DMS79 treated with DMSO at 0.1 percent for 48 hours (cell line): ENCODE results near the gene PUDP.
"Not testable (repeated sequence)": the region's sequence is repeated elsewhere in the genome, so short reads cannot be mapped to it uniquely, and the experiment has no call there.

Experiments
- DNase-seq: peaks from one replicate; lab custom pipeline; 2025; lab: John Stamatoyannopoulos, UW

PUDP gene

DNA sequence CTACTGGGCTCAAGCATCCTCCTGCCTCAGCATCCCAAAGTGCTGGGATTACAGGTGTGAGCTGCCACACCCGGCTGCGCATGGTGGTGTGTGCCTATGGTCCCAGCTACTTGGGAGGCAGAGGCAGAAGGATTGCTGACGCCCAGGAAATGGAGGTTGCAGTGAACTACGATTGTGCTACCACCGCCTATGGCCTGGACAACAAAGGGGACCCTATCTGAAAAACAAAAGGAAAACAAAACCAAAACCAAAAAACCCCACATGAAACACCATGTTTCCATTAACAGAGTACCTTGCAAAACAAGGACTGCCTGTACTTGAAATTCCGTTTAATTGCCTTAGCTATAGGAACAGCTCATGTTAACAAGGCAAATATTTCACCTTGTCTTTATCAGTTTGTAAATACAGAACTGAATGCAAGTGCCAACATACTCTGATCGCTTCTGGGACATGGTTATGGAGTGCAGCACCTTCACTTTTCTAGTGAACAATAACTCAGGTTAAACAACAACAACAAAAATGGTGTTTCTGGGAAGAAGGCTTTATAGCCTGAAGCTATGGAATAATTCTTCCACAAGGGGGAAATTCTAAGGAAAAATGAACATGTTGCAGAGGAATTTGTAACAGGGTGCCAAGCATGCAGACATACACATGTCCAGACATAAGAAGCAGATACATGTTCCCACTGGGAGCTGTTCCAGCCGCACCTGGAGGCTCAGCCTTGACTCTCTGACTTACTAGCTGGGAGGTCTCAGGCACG, 73.6 kb downstream of the PUDP start:
- no peak for DNase-seq

DNA sequence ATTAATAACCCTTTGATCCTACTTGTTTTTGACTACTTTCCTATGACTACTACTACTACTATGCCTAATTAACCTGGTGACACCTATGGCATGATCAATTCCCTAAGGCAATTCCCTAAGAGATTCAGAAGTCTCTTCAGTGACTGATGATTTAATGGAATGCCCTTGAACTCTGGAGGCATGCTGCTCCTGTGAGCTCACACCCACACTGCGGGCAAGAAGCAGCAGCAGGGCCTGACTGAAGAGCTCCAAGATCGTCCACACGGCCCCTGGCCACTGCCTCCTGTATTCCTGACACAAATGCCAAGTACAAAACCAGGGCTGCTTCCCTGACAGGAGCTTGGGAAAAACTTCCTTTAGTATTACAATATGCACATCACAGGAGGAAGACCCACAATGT, 74.6 kb downstream of the PUDP start:
- DNase-seq = no peak

DNA sequence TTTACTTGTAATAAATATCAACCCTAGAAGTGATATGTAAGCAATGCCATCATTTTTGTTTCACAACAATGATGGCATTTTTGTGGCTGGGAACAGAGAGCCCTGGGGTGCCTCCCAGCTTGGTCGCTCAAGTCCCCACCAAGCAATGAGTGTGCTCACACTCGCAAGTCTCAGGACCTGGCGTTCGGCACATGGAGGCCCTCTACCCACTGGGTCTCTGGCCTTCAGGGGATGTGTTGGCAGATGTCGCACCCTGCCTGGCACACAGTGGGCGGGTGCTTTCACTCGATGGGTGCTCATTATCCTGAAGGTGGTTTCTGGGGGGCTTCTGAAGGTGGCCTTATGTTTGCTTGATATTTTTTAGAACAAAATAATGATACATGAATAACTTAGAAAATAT, 75.1 kb downstream of the PUDP start:
- no peak for DNase-seq

DNA sequence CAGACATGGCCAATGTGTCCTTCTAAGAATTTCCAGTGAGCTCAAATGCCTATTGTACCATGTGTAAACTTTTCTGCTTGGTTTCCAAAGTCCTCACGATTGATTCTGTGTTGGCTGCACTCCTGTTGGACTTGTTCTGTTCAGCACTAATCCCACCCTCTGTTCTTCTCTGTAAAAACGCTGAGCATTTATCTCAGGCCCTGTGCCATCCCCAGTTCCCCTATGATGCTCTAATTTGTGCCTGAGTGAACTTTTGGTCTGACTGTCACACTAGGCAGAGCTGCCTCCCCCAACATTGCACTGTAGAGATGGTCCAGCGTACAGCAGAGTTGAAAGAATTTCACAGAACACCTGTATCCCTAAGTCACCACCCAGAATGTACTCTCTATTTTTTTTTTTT, 76.6 kb downstream of the PUDP start:
- no peak for DNase-seq

DNA sequence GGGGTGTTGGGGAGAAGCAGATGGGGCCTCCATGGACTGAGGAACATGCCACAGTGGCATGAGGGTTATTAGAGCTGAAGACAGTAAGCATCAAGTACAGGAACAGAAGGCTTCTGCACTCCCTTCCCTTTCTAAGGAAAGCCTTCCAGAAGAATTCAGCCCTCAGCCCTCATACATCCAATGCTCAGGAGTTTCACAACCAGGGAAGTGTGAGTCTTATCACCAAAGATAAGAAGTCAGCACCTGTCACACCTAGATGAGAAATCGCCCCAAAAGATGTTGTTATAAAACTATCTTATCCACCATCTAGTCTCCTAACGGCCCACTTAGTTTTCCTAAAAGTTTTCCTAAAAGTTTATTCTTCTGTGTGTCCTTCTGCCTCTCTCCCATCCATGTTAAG, 78.4 kb downstream of the PUDP start:
- no peak for DNase-seq

DNA sequence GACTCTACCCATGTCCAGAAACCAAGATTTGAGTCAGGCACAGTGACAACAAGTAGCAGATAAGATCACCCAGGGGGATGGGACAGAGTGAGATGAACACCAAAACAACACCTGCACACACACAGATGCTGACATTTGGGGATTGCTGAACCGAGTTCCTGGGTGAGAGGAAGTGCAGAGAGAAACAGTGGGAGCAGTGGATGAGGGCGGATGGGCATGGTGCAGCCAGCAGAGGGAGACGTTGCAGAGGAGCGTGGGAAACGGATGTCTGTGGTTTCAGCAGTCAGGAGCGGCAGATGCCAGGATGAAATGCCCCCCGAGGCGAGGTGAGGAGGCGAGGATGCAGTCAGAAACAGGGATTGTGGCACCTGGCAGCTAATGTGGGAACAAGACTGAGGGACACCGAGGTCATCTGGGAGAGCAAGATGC, 79.0 kb downstream of the PUDP start:
- no peak for DNase-seq

DNA sequence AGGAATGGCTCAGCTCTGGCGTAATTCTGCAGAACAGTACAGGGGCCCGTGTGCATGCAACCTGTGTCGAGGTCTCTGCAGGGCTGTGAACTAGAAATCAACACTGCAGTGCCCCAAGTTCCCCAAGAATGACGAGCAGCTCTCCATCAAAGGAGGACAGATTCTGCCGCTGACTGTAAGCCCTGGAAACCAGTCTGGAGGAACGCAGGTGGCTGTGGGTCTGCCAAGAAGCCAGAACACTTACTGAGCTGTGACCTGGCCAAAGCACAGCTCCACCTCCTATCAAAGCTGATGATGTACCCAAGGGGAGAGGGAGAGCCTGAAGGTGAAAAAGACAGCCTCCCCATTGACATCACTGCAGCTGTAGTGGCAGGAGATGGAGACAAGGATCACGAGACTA, 80.7 kb downstream of the PUDP start:
- no peak for DNase-seq

DNA sequence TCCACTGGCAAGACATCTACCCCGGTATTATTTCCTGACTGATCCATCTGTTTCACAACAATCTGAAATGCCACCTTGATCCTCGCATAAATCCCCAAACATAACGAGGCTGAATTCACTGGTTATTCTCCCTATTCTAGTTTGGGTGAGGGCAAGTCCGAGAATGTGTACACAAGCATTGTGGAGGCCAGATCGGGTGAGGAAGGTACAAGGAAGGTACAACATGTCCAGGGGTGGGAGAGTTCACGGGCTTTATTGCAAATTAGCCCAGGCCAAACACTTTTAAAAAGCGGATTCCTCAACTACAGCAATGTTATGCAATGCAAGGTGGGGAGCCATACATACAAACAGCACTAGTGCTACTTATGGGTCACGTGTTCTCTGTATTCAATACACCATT, 82.5 kb downstream of the PUDP start:
- no peak for DNase-seq

DNA sequence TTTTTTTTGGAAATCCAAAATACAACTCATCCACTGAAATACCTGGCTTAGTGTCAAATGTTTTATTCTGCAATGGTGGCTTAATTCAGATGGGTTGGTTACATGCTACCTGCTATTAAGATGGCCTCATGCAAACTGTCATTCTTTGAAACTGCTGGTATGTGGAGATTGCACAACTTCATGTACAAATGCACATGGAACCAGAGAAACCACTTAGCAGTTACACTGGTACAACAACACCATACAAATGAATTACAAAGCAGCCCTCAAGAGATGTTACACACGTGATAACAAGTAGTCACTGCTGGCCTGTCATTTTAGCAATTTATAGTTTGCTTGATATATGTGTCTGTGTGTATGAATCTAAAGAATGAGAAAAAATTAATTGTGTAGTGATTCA, 85.0 kb downstream of the PUDP start:
- DNase-seq = no peak

DNA sequence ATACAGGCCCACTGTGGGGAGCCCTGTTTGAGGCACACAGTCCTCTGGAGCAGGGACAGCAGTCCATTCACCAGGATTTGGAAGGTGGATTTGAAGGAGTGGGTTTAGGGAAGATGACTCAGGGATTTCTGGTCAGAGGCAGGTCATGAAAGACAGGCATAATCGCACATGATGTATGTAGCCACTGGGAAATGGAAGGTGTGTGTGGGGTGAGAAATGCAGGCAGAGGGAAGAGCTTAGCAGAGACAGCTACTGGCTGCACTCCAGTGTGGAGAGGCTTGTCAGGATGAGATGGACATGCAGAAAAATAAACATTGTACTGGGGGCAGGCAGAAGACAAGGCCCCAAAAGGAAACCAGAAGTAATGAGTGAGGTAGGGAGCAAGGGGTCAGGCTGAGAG, 85.7 kb downstream of the PUDP start:
- no peak for DNase-seq

DNA sequence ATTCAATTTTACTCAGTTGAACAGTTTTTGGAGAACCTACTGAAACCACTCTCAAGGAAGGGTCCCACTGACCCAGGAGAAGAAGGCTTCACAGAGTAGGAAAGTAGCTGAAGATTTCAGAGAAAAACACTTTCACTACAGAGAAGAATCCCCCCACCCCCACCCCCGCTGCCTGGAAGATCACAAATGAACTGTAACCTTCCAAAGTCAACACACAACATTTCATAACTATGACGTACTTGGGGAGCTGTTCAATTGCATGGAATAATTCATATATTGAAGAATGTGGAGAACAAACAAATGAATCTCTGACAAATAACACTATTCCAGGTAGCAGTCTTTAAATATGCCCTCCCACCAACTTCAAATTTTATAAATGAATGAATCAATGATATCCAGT, 86.5 kb downstream of the PUDP start:
- no peak for DNase-seq

DNA sequence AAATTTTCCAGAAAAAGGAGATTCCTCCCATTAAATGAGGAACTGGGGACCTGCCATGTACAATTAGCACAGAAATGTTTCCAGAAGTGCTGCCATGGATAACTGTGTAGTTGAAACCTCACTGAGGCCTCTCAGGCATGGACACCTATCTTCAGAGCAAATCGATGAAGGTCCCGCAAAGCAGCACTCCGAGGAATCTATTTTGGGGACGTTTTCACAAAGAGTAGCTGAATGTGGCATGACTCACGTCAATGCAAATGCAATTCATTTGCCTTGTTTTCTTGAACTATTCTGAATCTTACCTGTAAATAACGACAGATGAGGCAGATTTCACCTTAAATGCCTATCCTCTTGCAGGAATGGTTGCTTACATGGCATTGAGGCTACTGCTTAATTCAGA, 87.5 kb downstream of the PUDP start:
- no peak for DNase-seq

DNA sequence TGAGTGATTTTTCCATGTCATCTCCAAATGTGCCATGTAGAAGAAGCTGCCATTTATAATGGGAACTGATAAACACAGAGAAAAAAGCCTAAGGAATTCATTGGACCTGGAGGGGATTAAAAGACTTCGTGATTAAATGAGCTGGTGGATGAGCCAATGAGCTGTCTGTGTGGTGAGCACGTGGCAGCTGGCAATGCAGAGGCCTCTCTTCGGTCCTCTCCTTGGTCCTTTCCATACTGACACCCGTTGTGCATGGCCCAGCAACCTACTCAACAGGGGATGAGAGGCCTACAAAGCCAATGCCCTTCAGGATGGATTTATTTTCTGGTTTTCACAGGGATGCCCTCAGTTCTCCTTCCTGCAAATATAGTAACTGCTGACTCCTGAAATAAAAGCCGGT, 88.1 kb downstream of the PUDP start:
- DNase-seq = no peak

DNA sequence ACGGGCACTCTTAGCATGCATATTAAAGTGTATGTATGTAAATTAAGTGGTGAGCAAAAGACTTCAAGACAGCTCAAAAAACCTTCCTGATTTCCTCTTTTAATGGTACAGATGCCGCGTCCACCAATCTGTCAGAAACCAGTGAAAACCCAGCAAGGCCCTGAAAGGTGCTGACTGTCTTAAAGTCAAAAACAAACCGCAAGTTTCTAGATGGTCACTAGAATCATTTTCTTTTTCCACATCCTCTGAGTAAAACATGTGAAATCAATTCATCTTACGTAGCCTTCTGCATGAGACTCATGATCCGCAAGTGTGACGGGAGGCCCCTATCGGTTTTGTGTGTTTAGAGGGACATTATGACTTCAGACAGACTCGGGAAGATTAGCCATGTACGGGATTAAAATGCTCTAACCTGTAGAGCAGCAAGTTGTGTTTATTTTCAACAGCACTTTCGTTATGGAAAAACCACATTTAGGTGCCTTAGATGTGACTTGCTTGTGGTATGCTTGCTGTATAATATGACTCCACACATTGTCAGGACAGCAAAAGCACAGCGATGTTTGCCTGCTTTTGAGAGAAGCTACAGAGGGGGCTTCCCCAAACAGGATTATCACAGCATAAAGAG, 88.6 kb downstream of the PUDP start:
- DNase-seq = no peak

DNA sequence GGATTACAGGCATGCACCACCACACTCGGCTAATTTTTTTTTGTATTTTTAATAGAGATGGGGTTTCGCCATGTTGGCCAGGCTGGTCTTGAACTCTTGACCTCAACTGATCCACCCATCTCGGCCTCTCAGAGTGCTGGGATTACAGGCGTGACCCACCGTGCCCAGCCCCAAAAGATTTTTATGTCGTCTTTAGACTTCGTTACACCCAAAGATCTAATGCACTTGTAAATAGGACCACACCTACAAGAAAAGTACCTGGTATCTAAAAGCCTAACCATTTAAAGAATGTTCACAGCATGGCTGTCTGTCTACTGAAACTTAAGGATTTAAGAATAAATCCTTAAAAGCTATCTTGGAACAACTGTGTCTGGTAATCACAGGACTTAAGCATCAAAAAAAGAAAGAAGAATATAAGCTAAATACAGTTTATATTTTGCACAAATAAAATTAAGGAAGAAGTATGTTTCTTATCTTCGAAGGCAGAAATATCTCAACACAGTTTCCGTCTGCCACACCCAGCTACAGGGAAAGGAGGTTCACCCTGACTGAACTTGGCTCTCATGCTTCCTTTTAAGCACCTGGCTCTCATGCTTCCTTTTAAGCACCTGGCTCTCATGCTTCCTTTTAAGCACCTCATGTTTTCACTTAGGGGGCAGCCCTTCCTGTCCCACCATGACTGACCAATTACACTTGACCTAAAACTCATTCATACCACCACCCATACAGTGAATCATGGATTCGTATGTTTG, 92.4 kb downstream of the PUDP start:
- no peak for DNase-seq

DNA sequence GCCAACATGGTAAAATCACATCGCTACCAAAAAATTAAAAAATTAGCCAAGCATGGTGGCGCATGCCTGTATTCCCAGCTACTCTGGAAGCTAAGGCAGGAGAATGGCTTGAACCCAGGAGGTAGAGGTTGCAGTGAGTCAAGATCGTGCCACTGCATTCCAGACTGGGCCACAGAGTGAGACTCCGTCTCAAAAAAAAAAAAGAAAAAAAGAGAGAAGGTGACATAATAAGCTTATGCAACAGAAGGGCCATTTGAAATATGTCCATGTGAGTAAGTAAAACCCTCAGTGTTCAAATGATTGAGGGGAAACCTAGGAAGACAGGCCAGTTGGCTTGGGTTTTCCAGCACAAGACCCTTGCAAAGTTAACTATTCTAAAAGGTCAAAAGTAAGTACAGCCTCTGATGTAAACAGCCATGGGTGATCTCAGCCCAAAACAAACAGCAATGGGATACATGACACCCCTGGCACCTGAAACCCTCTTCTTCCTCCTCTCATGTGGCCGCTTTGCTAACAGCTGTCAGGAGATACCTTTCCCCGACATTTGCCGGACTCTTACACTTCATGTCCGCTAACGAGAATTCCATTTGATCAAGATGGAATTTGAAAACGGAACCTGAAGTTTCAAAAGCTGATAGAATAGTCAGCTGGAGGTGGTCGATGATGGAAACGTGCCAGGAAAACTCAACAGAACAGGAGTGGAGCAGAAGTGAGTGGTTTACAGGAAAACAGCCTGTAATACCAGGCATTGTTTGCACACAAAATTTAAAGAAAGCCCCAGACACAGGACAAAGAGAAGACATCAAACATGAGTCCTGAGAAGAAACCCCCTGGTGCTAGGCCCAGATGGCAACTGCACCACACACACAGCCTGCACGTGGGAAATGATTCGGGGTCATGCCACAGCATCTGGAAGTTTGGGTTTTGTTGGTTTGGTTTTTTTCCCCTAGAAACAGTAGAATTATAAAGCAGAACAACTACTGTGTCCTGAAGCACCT, 93.4 kb downstream of the PUDP start:
- DNase-seq = no peak

DNA sequence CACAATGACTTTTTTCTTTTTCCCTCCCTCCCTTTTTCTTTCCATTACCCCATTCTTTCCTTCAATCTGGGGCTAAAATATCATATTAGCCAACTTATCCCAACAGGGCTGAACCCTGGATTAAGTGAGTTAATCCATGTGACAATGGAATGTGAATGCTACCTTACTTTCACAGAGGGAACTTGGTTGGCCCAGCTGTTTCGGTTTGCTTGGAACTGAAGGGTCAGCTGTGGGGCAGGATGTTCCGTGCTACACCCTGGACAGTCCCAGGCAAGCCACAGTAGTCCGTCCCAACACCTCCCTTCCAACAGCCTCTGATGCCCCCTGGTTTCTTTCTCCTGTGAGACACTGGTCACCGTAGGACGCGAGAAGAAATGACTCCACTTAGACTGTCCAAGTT, 95.4 kb downstream of the PUDP start:
- no peak for DNase-seq

DNA sequence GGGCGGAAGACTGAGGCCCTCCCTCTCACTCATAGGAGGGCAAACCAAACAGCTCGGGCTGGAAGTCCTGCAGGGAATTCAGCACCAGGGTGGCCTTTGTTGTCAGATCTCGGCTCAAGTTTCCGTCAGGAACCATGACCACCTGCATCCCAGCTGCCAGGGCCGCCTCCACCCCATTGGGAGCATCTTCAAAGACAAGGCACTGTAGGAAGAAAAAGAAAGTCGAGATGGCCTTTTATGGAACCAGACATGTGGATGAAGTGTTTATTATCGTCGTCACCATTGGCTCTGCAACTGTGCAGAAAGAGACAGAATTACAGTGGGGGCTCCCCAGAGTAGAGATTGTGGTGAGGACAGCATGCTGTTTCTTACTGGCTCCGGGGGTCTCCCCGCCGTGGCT, 97.7 kb downstream of the PUDP start:
- no peak for DNase-seq

DNA sequence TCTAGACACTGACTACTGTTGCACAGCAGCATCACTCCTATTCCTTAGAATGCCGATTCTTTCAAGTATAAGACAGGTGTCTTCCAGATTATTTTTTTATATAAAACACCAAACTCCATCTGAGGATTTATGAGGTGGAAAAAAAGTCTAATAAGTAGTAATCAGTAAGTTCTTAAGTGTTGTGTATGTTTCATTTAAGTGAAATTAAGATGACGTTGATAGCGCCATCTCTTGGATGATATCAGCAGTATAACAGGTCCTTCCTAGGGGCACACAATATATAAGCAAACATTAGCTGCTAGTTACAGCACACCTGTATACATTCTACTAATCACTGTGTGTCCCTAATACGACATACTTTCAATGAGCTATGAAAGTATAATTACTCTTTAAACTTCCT, 100.0 kb downstream of the PUDP start:
- DNase-seq = no peak

DNA sequence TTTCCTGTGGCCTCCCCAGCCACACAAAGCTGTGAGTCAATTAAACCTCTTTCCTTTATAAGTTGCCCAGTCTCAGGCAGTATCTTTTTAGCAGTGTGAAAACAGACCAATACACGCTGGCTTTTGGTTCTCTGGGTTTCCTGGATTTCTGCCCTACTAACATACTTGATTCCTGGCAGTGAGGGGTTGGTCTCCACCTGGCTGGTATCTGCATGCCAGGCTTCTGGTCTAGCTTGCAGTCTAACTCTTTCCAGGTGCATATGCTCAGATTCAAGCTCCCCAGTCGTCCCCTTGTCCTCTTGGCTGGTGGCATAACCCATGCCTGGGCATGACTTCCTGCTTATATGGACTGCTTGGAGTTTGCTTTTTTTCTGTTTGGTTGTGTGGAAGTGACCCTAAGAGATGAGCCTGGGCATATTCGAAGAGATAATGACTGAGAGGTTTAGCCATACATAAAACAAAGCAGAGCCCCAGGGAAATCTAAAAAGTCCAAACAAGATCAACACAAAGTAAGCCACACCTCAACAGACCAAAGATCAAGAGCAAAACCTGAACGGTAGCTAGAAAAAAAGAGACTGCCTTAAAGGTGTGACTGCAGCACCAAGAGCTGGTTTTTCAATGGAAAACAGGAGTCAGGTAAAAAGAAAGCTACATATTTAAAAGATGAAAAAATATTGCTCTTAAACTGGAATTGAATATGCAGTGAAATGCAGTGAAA, 102.6 kb downstream of the PUDP start:
- no peak for DNase-seq

DNA sequence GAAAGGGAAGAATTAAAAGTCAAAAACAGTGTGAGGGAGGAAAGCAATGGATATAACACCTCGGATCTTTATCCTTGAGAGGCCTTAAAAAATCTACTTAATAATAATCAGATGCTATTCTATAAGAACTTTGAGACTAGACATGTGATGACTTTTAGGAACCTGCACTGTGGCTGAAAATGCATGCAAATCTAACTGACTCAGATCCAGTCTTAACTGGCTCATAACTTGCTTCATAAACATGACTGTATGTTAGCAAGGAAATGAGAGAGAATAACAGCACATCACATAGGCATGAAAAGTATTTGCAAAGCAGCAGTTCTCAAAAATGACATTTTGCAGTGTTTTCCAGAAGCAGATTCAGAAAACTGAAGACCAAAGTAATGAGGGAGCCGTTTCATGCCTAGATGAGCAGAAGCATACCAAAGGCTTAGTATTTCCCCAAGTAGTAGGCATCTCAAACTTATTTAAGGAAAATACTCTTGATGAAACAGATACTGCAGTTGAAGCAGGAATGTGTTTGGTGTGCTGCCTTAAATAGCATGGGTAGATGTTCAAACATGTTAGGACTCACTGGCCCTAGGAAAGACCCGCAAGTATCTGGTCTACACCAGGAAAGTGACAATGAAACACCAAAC, 104.0 kb downstream of the PUDP start:
- not testable (repeated sequence) for DNase-seq
